AG04449 (cell line): ENCODE measurements around the gene VAT1.

Experiments
- CTCF ChIA-PET: fragments of 350-600 bp; formaldehyde crosslinking; extraction: SDS; loops from one replicate; lab custom pipeline; 2021; ENCODE audit warnings: antibody characterized with exemption; lab: Yijun Ruan, JAX
- POLR2A ChIA-PET: fragments of 400-600, 350-600 bp; formaldehyde crosslinking; extraction: SDS; loops from one replicate; lab custom pipeline; 2020; ENCODE audit warnings: antibody characterized with exemption, inconsistent platforms; lab: Yijun Ruan, JAX
- DNase-seq: peaks from one replicate; pipeline ENCODE4 v3.0.0-alpha.2; 2010; ENCODE audit warnings: low read depth, low spot score
- H3K4me3 ChIP-seq: 2 replicates; pipeline ENCODE4 v1.5.1; 2011; ENCODE audit warnings: low read depth, mild to moderate bottlenecking, control low read depth, low read length
- CTCF ChIP-seq: IDR thresholded peaks from one replicate; pipeline ENCODE4 v1.5.1; 2011; ENCODE audit warnings: mild to moderate bottlenecking, moderate library complexity, low read length, control low read depth, inconsistent platforms; ENCODE audit not compliant: insufficient read depth; ENCODE audit errors: missing control alignments

Gene VAT1

GRCh38 chr17:43020030-43020621 is 2.1 kb downstream of the VAT1 start:
- ChIA-PET CTCF (interaction anchor here (1.3 to 2.2 kb wide), 3 partner anchors 9 to 151 kb away, joined by 3 to 6 read pairs (median 4); partner anchors contain the start of genes NBR1 and RPL27), POLR2A (interaction anchor here (0.6 kb wide), 1 partner anchor 180 kb away, joined by 3 read pairs; no protein-coding TSS in a partner anchor)
- no peak for DNase-seq
- H3K4me3 ChIP-seq = no peak overlapping the region
- TF ChIP-seq CTCF = no peak

GRCh38 chr17:43019418-43019817 is 2.8 kb downstream of the VAT1 start:
- no peak overlapping the region for H3K4me3 ChIP-seq
- POLR2A ChIA-PET = no interaction called here
- no peak for TF ChIP-seq CTCF
- no peak for DNase-seq
- CTCF ChIA-PET = interaction anchor here (1.0 to 1.4 kb wide), 2 partner anchors 12 to 22 kb away, joined by 3 to 4 read pairs; partner anchors contain the start of gene IFI35

GRCh38 chr17:43018932-43019331 is 3.3 kb downstream of the VAT1 start:
- no peak overlapping the region for H3K4me3 ChIP-seq
- no peak for TF ChIP-seq CTCF
- no peak for DNase-seq
- ChIA-PET POLR2A (no interaction called here), CTCF (interaction anchor here (1.0 to 1.4 kb wide), 2 partner anchors 12 to 21 kb away, joined by 3 to 4 read pairs; partner anchors contain the start of gene IFI35)

- no peak for TF ChIP-seq CTCF
- no peak for DNase-seq
- CTCF ChIA-PET = interaction anchor here (1.0 to 1.4 kb wide), 2 partner anchors 11 to 21 kb away, joined by 3 to 4 read pairs; partner anchors contain the start of gene IFI35
Measured at GRCh38 chr17:43018008-43018853, 4.0 kb downstream of the VAT1 start.

GRCh38 chr17:43016216-43016615 is 6.0 kb downstream of the VAT1 start:
- TF ChIP-seq CTCF = no peak
- H3K4me3 ChIP-seq = no peak overlapping the region
- DNase-seq = no peak
- POLR2A ChIA-PET = no interaction called here
- CTCF ChIA-PET = no interaction called here

More at GRCh38 chr17:43018008-43018853, 4.0 kb downstream of the VAT1 start:
- no peak overlapping the region for H3K4me3 ChIP-seq
- POLR2A ChIA-PET = no interaction called here

GRCh38 chr17:43015579-43015978 is 6.6 kb downstream of the VAT1 start:
- POLR2A ChIA-PET = interaction anchor here (1.3 kb wide), 1 partner anchor 17 kb away, joined by 6 read pairs; the partner anchor contains the start of gene RPL27
- TF ChIP-seq CTCF = no peak
- CTCF ChIA-PET = interaction anchor here (0.6 kb wide), 1 partner anchor 1205 kb away, joined by 3 read pairs; no protein-coding TSS in a partner anchor
- no peak overlapping the region for H3K4me3 ChIP-seq
- DNase-seq = no peak
